ENCODE measurements around the gene F10. TPM values are rescaled to one million over a fixed set of nuclear protein-coding genes. Genes with fewer than 3 reads are reported as not detected.

Gene F10
- 22.7 TPM for total RNA-seq

DNA sequence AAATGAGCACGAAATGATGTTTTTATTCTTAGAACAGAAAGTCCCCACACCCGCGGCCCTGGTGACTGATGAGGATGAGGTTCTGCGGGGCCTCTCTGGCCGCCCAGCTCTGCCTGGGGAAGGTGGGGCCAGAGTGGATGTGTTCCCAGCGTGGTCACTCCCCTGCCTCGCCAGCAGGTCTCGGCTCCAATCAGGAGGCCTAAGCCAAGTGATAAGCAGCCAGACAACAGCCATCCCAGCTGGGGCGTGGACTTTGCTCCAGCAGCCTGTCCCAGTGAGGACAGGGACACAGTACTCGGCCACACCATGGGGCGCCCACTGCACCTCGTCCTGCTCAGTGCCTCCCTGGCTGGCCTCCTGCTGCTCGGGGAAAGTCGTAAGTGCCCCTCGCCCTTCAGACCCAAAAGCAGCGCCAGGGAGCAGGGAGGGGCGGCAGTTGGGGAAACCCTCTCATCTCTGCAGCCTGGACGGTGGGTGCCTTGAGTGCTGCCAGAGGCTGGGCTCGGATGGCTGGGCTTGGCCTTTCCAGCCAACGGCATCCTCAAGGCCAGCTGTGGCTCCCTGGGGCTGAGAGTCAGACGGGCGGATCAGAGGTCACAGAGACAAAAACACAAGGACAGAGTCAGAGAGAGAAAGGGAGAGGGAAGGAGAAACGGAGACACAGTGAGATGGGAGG, at the start of gene F10:
Gene F10, plus strand, starts transcription at position 250 of the 676 bp plus-strand sequence. Its CDS starts 57 bp downstream, at position 307.

DNA sequence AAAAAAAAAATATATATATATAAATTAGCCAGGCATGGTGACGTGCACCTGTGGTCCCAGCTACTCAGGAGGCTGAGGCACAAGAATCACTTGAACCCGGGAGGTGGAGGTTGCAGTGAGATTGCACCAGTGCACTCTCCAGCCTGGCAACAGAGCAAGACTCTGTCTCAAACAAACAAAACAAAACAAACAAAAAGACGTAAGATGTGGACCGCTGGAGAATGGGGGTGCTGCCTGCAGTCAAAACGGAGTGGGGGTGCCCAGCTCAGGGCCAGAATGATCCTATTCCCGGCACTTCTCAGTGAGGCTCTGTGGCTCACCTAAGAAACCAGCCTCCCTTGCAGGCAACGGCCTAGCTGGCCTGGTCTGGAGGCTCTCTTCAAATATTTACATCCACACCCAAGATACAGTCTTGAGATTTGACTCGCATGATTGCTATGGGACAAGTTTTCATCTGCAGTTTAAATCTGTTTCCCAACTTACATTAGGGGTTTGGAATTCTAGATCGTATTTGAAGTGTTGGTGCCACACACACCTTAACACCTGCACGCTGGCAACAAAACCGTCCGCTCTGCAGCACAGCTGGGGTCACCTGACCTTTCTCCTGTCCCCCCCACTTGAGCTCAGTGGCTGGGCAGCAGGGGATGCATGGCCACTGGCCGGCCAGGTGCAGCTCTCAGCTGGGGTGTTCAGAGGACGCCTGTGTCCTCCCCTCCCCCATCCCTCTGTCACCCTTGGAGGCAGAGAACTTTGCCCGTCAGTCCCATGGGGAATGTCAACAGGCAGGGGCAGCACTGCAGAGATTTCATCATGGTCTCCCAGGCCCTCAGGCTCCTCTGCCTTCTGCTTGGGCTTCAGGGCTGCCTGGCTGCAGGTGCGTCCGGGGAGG, 17.3 kb upstream of the F10 start, which contains the start of gene F7:
Gene F7, plus strand, starts transcription at position 760 of the 889 bp plus-strand sequence. Its CDS starts 51 bp downstream, at position 811.

DNA sequence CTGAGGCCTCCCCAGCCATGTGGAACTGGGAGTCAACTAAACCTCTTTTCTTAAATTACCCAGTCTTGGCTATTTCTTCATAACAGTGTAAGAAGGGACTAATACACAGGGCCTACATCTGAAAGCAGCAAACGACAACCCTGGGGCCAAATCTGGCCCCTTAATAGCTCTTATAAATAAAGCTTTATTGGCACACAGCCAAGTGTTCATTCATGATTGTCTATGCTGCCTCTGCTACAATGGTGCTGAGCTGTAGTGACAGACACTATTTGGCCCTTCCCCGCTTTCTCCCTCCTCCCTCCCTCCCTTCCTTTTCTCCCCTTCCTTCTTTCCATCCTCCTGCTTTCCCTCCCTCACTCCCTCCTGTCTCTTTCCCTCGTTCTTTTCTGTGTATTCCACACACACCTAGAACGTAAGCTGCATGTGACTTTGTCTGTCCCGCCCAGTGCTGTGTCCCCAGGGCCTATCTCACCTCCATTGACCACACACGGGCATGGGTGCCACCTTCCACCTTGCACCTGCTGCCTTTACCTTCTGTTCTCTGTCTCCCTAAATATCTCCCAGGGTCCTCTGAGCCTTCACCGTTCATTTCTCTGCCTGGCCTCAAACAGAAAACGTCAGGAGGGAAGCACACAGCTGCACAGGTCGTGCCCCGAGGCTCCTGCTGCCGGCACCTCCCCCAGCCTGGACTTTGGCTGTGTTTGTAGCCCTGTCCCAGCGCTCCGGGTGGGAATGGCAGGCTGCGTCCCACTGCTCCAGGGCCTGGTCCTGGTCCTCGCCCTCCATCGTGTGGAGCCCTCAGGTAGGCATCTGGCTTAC, 35.5 kb downstream of the F10 start, which contains the start of gene PROZ:
Gene PROZ, plus strand, starts transcription at position 720 of the 819 bp plus-strand sequence. Its CDS starts 13 bp downstream, at position 733.

Other genes starting within 250 kb of the F10 start
- gene MCF2L, start 153.6 kb upstream of the F10 start, total RNA-seq: 91.5 TPM
- 2.1 TPM for gene F7, start 17.0 kb upstream of the F10 start, total RNA-seq
- gene PROZ, start 35.8 kb downstream of the F10 start, total RNA-seq: not detected
- gene PCID2, start 85.9 kb downstream of the F10 start, total RNA-seq: 72.6 TPM
- gene CUL4A, start 86.8 kb downstream of the F10 start, total RNA-seq: 87.0 TPM
- gene LAMP1, start 174.4 kb downstream of the F10 start, total RNA-seq: 57.5 TPM
- 7.1 TPM for gene GRTP1, start 241.3 kb downstream of the F10 start, total RNA-seq

Data from camera-type eye (tissue), 1 donor.